Measurements from ENCODE around the gene HEG1.

The HEG1 gene

GRCh38 chr3:124985349-124985748 is 70.4 kb downstream of the HEG1 start:
- H3K36me3 Mint-ChIP-seq (ENCODE audit: low read depth): peaks cover 27% of the 10 kb centered on the region

DNA sequence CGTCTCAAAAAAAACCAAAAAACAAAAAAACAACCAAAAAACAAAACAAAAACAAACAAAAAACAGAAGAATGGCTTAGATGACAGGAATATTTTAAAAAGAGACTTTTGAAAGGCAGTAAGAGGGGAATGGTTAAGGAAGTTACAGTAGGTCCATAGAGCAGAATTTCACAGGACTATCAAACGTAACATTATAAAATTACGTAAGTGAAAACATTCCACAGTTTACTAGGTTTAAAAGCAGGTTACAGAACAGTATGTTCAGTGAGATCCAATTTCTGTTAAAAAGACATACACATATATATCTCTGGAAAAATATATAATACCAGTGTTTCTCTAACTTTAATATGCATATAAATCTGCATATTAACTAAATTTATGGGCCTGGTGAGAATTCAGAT is 71.0 kb downstream of the HEG1 start:
- peaks cover 29% of the 10 kb centered on the region for H3K36me3 Mint-ChIP-seq (ENCODE audit: low read depth)

More at GRCh38 chr3:124985349-124985748, 70.4 kb downstream of the HEG1 start:
- Mint-ChIP-seq H3K4me3 (no peak overlapping the region), H3K27ac (no peak overlapping the region), H3K9me3 (no peaks in the 10 kb centered on the region), H3K4me1 (ENCODE audit: low read depth) (peaks cover 6% of the 10 kb centered on the region), H3K27me3 (ENCODE audit: low read depth) (no peaks in the 10 kb centered on the region)

GRCh38 chr3:124982855-124983254 is 72.9 kb downstream of the HEG1 start:
- Mint-ChIP-seq H3K36me3 (ENCODE audit: low read depth) (peaks cover 30% of the 10 kb centered on the region), H3K27me3 (ENCODE audit: low read depth) (no peaks in the 10 kb centered on the region), H3K9me3 (no peaks in the 10 kb centered on the region), H3K4me3 (no peak overlapping the region), H3K4me1 (ENCODE audit: low read depth) (peaks cover 10% of the 10 kb centered on the region), H3K27ac (no peak overlapping the region)

More for the DNA sequence above, 71.0 kb downstream of the HEG1 start:
- no peaks in the 10 kb centered on the region for H3K27me3 Mint-ChIP-seq (ENCODE audit: low read depth)
- no peak overlapping the region for H3K27ac Mint-ChIP-seq
- no peak overlapping the region for H3K4me3 Mint-ChIP-seq
- H3K9me3 Mint-ChIP-seq: no peaks in the 10 kb centered on the region
- peaks cover 10% of the 10 kb centered on the region for H3K4me1 Mint-ChIP-seq (ENCODE audit: low read depth)

DNA sequence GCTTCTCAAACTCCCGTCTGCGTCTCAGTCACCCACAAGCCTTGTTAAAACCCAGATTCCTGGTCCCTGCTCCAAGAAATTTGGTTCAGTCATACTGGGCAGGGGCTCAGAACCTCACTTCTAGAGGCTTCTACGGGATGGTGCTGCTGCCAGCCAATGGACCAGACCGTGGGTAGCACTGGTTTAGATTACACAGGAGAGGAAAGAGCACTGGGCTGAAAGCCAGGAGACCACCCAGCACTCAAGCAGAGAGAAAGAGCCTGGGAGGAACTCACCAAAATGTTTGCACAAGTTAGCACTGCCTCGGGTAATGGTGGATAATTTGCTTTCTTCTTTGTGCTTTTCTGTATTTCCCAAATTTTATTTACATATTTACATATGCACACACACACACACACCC is 74.3 kb downstream of the HEG1 start:
- Mint-ChIP-seq H3K4me1 (ENCODE audit: low read depth) (peaks cover 9% of the 10 kb centered on the region), H3K27ac (no peak overlapping the region), H3K4me3 (no peak overlapping the region), H3K9me3 (no peaks in the 10 kb centered on the region), H3K36me3 (ENCODE audit: low read depth) (peaks cover 40% of the 10 kb centered on the region), H3K27me3 (ENCODE audit: low read depth) (no peaks in the 10 kb centered on the region)

- no peaks in the 10 kb centered on the region for H3K9me3 Mint-ChIP-seq
- no peaks in the 10 kb centered on the region for H3K27me3 Mint-ChIP-seq (ENCODE audit: low read depth)
- no peak overlapping the region for H3K27ac Mint-ChIP-seq
- no peak overlapping the region for H3K4me3 Mint-ChIP-seq
- H3K4me1 Mint-ChIP-seq (ENCODE audit: low read depth): peaks cover 19% of the 10 kb centered on the region
- peaks cover 41% of the 10 kb centered on the region for H3K36me3 Mint-ChIP-seq (ENCODE audit: low read depth)
Measured at GRCh38 chr3:124978627-124979026, 77.2 kb downstream of the HEG1 start.

- H3K27ac Mint-ChIP-seq: no peak overlapping the region
- H3K4me3 Mint-ChIP-seq: no peak overlapping the region
- H3K36me3 Mint-ChIP-seq (ENCODE audit: low read depth): peaks cover 42% of the 10 kb centered on the region
- no peaks in the 10 kb centered on the region for H3K9me3 Mint-ChIP-seq
- H3K4me1 Mint-ChIP-seq (ENCODE audit: low read depth): peaks cover 18% of the 10 kb centered on the region
- H3K27me3 Mint-ChIP-seq (ENCODE audit: low read depth): no peaks in the 10 kb centered on the region
Measured at GRCh38 chr3:124976383-124976782, 79.4 kb downstream of the HEG1 start.

DNA sequence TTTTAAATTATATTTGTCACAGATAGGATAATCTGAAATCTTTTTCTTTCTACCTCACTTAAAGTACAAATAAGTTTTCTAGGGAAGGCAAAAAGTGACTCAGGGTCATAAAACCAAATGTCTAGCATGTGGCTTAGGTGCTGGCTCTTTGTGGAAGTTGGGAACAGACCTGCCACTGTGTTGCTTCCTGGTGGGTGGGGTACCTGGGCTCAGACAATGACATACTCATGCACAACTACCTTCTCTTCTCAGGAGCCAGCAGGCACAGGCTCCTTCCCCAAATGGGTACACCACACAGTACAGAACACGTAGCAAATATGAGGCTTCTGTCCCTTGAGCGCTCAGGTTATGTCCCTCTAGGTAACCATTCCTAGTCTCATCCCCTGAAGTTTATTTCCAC is 81.1 kb downstream of the HEG1 start:
- Mint-ChIP-seq H3K36me3 (ENCODE audit: low read depth) (peaks cover 50% of the 10 kb centered on the region), H3K4me1 (ENCODE audit: low read depth) (peaks cover 18% of the 10 kb centered on the region), H3K27ac (no peak overlapping the region), H3K9me3 (no peaks in the 10 kb centered on the region), H3K4me3 (no peak overlapping the region), H3K27me3 (ENCODE audit: low read depth) (no peaks in the 10 kb centered on the region)

DNA sequence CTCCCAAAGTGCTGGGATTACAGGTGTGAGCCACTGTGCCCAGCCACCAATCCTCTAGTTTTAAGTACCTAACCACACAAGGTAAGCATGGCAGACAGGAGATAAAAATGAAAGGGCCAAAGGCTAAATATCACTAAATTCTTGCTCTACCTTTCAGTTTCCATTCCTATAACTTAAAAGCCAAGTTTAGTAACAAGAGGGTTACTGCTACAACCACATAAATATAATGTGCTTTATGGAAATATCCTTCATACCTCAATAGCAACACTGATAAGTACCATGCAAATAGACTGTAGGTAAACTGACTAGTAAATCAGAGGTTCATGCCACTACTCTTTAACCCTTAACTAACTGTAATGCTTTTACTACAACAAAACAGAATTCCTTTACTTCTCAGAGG is 82.5 kb downstream of the HEG1 start:
- Mint-ChIP-seq H3K4me3 (no peak overlapping the region), H3K27ac (no peak overlapping the region), H3K27me3 (ENCODE audit: low read depth) (no peaks in the 10 kb centered on the region), H3K36me3 (ENCODE audit: low read depth) (peaks cover 52% of the 10 kb centered on the region), H3K4me1 (ENCODE audit: low read depth) (peaks cover 23% of the 10 kb centered on the region), H3K9me3 (no peaks in the 10 kb centered on the region)

DNA sequence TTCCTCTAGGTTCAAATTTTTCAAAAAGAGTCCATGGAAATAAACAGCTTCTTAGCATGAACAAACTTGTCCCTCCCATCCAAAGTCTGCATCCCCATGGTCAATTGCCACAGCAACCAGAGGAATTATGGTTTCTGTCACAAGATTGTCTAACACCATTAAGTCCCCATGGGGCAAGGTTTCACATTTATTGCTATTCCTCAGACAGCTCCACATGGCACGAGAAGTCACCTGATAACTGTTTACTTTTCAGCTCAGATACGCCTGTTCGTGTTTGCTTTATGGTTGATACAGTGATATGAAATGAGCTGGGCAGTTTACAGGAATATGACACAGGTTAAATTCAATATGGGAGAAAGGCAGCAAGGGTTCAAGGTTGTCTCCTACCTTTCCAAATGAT is 83.3 kb downstream of the HEG1 start:
- no peaks in the 10 kb centered on the region for H3K9me3 Mint-ChIP-seq
- H3K36me3 Mint-ChIP-seq (ENCODE audit: low read depth): peaks cover 47% of the 10 kb centered on the region
- H3K27ac Mint-ChIP-seq: no peak overlapping the region
- no peaks in the 10 kb centered on the region for H3K27me3 Mint-ChIP-seq (ENCODE audit: low read depth)
- H3K4me3 Mint-ChIP-seq: no peak overlapping the region
- H3K4me1 Mint-ChIP-seq (ENCODE audit: low read depth): peaks cover 23% of the 10 kb centered on the region

GRCh38 chr3:124969963-124970722 is 85.7 kb downstream of the HEG1 start:
- Mint-ChIP-seq H3K4me3 (no peak overlapping the region), H3K27me3 (ENCODE audit: low read depth) (no peaks in the 10 kb centered on the region), H3K27ac (no peak overlapping the region), H3K4me1 (ENCODE audit: low read depth) (peaks cover 20% of the 10 kb centered on the region), H3K9me3 (no peaks in the 10 kb centered on the region), H3K36me3 (ENCODE audit: low read depth) (peaks cover 35% of the 10 kb centered on the region)

- no peaks in the 10 kb centered on the region for H3K27me3 Mint-ChIP-seq (ENCODE audit: low read depth)
- H3K27ac Mint-ChIP-seq: peak overlapping the region; percentile 20
- no peaks in the 10 kb centered on the region for H3K9me3 Mint-ChIP-seq
- H3K36me3 Mint-ChIP-seq (ENCODE audit: low read depth): peaks cover 32% of the 10 kb centered on the region
- no peak overlapping the region for H3K4me3 Mint-ChIP-seq
- peaks cover 12% of the 10 kb centered on the region for H3K4me1 Mint-ChIP-seq (ENCODE audit: low read depth)
Measured at GRCh38 chr3:124969190-124969589, 86.6 kb downstream of the HEG1 start.

DNA sequence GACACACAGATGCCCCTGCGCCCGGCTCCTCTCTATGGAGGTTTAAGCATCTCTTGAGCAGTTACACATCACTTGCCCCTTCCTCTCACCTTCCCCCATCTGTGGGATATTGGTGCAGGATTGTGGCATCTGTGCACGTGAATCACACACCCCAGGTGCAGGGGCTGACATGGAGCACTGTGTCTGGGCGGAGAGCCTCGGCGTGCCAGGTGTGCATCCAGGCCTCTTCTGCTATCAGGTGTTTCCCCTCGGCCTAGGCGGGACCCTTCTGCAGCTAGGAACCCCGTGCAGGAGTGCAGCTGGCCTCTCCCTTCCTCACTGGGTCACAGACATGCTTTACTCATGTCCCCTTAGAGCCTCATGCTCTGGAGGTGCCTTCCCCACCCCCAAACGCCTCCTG is 87.8 kb downstream of the HEG1 start:
- Mint-ChIP-seq H3K36me3 (ENCODE audit: low read depth) (peaks cover 24% of the 10 kb centered on the region), H3K27me3 (ENCODE audit: low read depth) (peaks cover under 1% of the 10 kb centered on the region), H3K27ac (no peak overlapping the region), H3K4me3 (no peak overlapping the region), H3K9me3 (no peaks in the 10 kb centered on the region), H3K4me1 (ENCODE audit: low read depth) (peaks cover 10% of the 10 kb centered on the region)

- Mint-ChIP-seq H3K27ac (no peak overlapping the region), H3K27me3 (ENCODE audit: low read depth) (peaks cover 7% of the 10 kb centered on the region), H3K4me1 (ENCODE audit: low read depth) (peaks cover 10% of the 10 kb centered on the region), H3K9me3 (no peaks in the 10 kb centered on the region), H3K36me3 (ENCODE audit: low read depth) (peaks cover 24% of the 10 kb centered on the region), H3K4me3 (no peak overlapping the region)
Measured at GRCh38 chr3:124966521-124967445, 89.0 kb downstream of the HEG1 start.

- peaks cover 16% of the 10 kb centered on the region for H3K36me3 Mint-ChIP-seq (ENCODE audit: low read depth)
- H3K4me3 Mint-ChIP-seq: no peak overlapping the region
Measured at GRCh38 chr3:124965413-124965812, 90.4 kb downstream of the HEG1 start.

GRCh38 chr3:124964387-124964786 is 91.4 kb downstream of the HEG1 start:
- Mint-ChIP-seq H3K27ac (no peak overlapping the region), H3K27me3 (ENCODE audit: low read depth) (peaks cover 7% of the 10 kb centered on the region), H3K9me3 (no peaks in the 10 kb centered on the region), H3K4me3 (no peak overlapping the region), H3K4me1 (ENCODE audit: low read depth) (peaks cover 6% of the 10 kb centered on the region), H3K36me3 (ENCODE audit: low read depth) (peaks cover 11% of the 10 kb centered on the region)

More at GRCh38 chr3:124965413-124965812, 90.4 kb downstream of the HEG1 start:
- peaks cover 7% of the 10 kb centered on the region for H3K27me3 Mint-ChIP-seq (ENCODE audit: low read depth)
- no peak overlapping the region for H3K27ac Mint-ChIP-seq
- H3K9me3 Mint-ChIP-seq: no peaks in the 10 kb centered on the region
- peaks cover 8% of the 10 kb centered on the region for H3K4me1 Mint-ChIP-seq (ENCODE audit: low read depth)
